ENCODE data around the gene HMCN1.

HMCN1 gene

GRCh38 chr1:185936641-185937040 lies 202.4 kb downstream of the HMCN1 start:
- Histone ChIP-seq H3K27me3 (no peaks in the 10 kb centered on the region), H3K4me3 (ENCODE audit: low read depth, low read length) (no peak overlapping the region), H3K36me3 (no peaks in the 10 kb centered on the region), H3K4me1 (no peaks in the 10 kb centered on the region), H3K9me3 (no peaks in the 10 kb centered on the region)
- DNase-seq, result no peak
- TF ChIP-seq CTCF (IDR thresholded peaks at IDR 0.05; ENCODE audit: low read depth, low read length), result no peak

DNA sequence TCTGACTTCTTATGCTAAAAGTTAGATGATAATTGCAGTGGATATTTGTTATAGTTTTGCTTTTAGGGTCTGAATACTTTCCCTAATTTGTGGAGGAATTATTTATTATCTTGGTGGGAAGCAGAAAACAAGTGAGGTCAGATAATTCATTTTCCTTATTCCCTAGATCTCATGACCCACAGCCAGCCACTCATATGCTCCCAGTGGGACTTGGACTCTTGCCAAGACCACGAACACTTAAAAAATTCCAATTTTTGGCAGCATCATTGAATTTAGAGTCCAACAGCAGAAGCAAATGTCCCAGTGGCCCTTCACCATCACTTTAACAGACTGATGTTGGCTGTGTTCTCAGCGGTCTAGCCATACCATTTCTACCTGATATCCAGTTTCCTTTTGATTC lies 204.2 kb downstream of the HMCN1 start:
- Histone ChIP-seq H3K4me3 (ENCODE audit: low read depth, low read length) (no peak overlapping the region), H3K9me3 (no peaks in the 10 kb centered on the region), H3K4me1 (no peaks in the 10 kb centered on the region), H3K36me3 (no peaks in the 10 kb centered on the region), H3K27me3 (no peaks in the 10 kb centered on the region)
- no peak for DNase-seq
- no peak for TF ChIP-seq CTCF (IDR thresholded peaks at IDR 0.05; ENCODE audit: low read depth, low read length)

- no peak for TF ChIP-seq CTCF (IDR thresholded peaks at IDR 0.05; ENCODE audit: low read depth, low read length)
- no peak overlapping the region for H3K4me3 ChIP-seq (ENCODE audit: low read depth, low read length)
- H3K9me3 ChIP-seq, result no peaks in the 10 kb centered on the region
- DNase-seq, result no peak
- no peaks in the 10 kb centered on the region for H3K27me3 ChIP-seq
- H3K36me3 ChIP-seq, result no peaks in the 10 kb centered on the region
- H3K4me1 ChIP-seq, result no peaks in the 10 kb centered on the region
Measured at GRCh38 chr1:185939142-185939541, 205.0 kb downstream of the HMCN1 start.

DNA sequence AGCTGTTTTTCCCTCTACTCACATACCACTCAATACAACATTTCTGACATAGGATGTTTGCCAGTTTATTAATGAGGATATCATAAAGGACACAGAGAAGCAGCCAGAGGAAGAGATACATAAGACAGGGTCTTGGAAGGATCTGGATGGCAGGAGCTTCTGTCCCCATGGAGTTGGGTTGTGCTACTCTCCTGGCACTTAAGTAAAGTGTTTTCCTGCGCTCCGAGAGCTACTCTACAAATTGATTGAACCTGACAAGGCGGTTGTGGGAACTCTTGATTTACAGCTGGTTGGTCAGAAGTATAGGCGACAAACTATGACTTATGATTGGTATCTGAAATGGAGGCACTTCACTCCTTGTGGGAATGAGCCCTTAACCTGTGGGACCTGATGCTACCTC lies 208.8 kb downstream of the HMCN1 start:
- H3K36me3 ChIP-seq, result no peaks in the 10 kb centered on the region
- H3K27me3 ChIP-seq, result no peaks in the 10 kb centered on the region; the same call in 1 of the 2 replicates
- no peak for TF ChIP-seq CTCF (IDR thresholded peaks at IDR 0.05; ENCODE audit: low read depth, low read length)
- no peak overlapping the region for H3K4me3 ChIP-seq (ENCODE audit: low read depth, low read length)
- no peak for DNase-seq
- H3K4me1 ChIP-seq, result no peaks in the 10 kb centered on the region
- H3K9me3 ChIP-seq, result no peaks in the 10 kb centered on the region

DNA sequence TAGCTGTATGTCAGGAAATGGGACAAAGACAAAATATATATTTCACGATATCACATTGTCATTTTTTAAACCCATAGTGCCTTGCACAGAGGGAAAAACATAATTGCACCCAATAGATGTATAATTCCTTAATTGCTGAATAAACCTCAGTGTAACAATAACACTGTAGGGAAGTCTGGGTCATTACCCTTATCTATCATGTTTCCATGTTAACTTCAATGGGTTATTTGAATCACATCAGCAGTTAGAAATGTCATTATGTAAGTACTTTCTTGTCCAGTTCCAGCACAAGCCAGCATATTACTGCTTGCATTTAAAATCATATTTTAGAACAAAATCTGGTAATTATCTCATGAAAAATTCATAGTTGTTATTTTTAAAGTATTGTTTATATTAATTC lies 222.7 kb downstream of the HMCN1 start:
- no peak for TF ChIP-seq CTCF (IDR thresholded peaks at IDR 0.05; ENCODE audit: low read depth, low read length)
- Histone ChIP-seq H3K27me3 (no peaks in the 10 kb centered on the region), H3K9me3 (no peaks in the 10 kb centered on the region), H3K36me3 (no peaks in the 10 kb centered on the region), H3K4me3 (ENCODE audit: low read depth, low read length) (no peak overlapping the region), H3K4me1 (no peaks in the 10 kb centered on the region)
- no peak for DNase-seq

GRCh38 chr1:185957441-185958363 lies 223.5 kb downstream of the HMCN1 start:
- no peaks in the 10 kb centered on the region for H3K9me3 ChIP-seq
- H3K4me3 ChIP-seq (ENCODE audit: low read depth, low read length), result no peak overlapping the region
- no peaks in the 10 kb centered on the region for H3K4me1 ChIP-seq
- DNase-seq, result no peak
- H3K27me3 ChIP-seq, result no peaks in the 10 kb centered on the region
- TF ChIP-seq CTCF (IDR thresholded peaks at IDR 0.05; ENCODE audit: low read depth, low read length), result no peak
- no peaks in the 10 kb centered on the region for H3K36me3 ChIP-seq

Measured in BE2C (cell line).